Right lobe of liver (tissue), 6 donors: ENCODE results near the gene DLG2. TPM values are rescaled to one million over a fixed set of nuclear protein-coding genes. Genes with fewer than 3 reads are reported as not detected.
A peak's percentile ranks its signal among the peaks of the same experiment; 100 is the strongest.

Experiments
- ATAC-seq, 4 donors: fragments of 200-7000 bp; cut with Tn5 transposase; one replicate each; pipeline ENCODE4 v1.9.1; 2020; ENCODE audit warnings: mild to moderate bottlenecking in 4 of 4, moderate library complexity in 4 of 4
- DNase-seq, 3 donors: peaks; one replicate each; pipeline ENCODE4 v3.0.0-alpha.2; 2020
- H3K27ac ChIP-seq, 3 donors: fragments of 200-600 bp; one replicate each; pipeline ENCODE4 v1.8.0; 2022
- H3K27me3 ChIP-seq, 2 donors: fragments of 200-600 bp; one replicate each; pipeline ENCODE4 v1.8.0; 2022
- H3K36me3 ChIP-seq, 4 donors: fragments of 200-600 bp; sonication (generic) in 1 of 4; one replicate each; pipeline versions ENCODE4 v1.5.1 to v1.8.0; 2017 to 2022; ENCODE audit warnings: control low read depth in 1 of 4
- H3K4me1 ChIP-seq, 4 donors: fragments of 200-600 bp; sonication (generic) in 1 of 4; one replicate each; pipeline versions ENCODE4 v1.5.1 to v1.8.0; 2017 to 2022; ENCODE audit warnings: control low read depth in 1 of 4
- H3K4me3 ChIP-seq, 3 donors: fragments of 200-600 bp; one replicate each; pipeline ENCODE4 v1.8.0; 2022
- H3K9me3 ChIP-seq, 4 donors: fragments of 200-600 bp; sonication (generic) in 1 of 4; one replicate each; pipeline versions ENCODE4 v1.5.1 to v1.8.0; 2017 to 2022; ENCODE audit warnings: control low read depth in 1 of 4
- POLR2A ChIP-seq: fragments of 450-650 bp; IDR thresholded peaks from one replicate; pipeline ENCODE4 v1.6.1; 2017; ENCODE audit warnings: antibody characterized with exemption, mild to moderate bottlenecking
- WGBS: methylation state at CpG from one replicate; pipeline ENCODE4 v1.1.6; 2018; ENCODE audit warnings: low coverage, low lambda C conversion rate; ENCODE audit not compliant: insufficient coverage; ENCODE audit errors: missing lambda C conversion rate; 5-methylcytosine and 5-hydroxymethylcytosine counted together
- intact Hi-C, 2 donors: fragments of 100-400 bp; cut with DNase I; formaldehyde crosslinking; loops; one replicate each; pipeline versions ENCODE4 v1.11.2 to v1.14.1; 2022
- total RNA-seq, 6 experiments: library from RNA; depleted of rRNA in 2 of 6; stranded (reverse); fragments of >200 nt in 2 of 6; fragmentation: NEBNext Ultra II Directional in 3 of 6; extraction: Animal tissue kit (Norgen Biotek cat#: 25700) in 3 of 6; gene quantifications; one replicate each; pipeline versions ENCODE4 v1.1.0 to v1.2.4, GENCODE V29; 2016 to 2023
- TF ChIP-seq, protein P1 (sequence below), 4 donors: fragments of 200-600 bp in 3 of 4; fragments of 450-650 bp in 1 of 4; IDR thresholded peaks; one replicate each; pipeline versions ENCODE4 v1.5.1 to v1.8.0; 2016 to 2022; ENCODE audit warnings: antibody characterized with exemption in 4 of 4, mild to moderate bottlenecking in 2 of 4
- donor health status: DM: no; HTN: yes; CAD: no.
- donor health status: DM: no; HTN: no; CAD: no.
- donor health status: DM: no; HTN: no; CAD: no.
- donor health status: DM: no; HTN: yes; CAD: no.
- donor health status: DM: no; HTN: yes; CAD: no.

The DLG2 gene
- total RNA-seq, 6 experiments from 2014 or later, result 1.2 to 6.4 (median 2.5) TPM

DNA sequence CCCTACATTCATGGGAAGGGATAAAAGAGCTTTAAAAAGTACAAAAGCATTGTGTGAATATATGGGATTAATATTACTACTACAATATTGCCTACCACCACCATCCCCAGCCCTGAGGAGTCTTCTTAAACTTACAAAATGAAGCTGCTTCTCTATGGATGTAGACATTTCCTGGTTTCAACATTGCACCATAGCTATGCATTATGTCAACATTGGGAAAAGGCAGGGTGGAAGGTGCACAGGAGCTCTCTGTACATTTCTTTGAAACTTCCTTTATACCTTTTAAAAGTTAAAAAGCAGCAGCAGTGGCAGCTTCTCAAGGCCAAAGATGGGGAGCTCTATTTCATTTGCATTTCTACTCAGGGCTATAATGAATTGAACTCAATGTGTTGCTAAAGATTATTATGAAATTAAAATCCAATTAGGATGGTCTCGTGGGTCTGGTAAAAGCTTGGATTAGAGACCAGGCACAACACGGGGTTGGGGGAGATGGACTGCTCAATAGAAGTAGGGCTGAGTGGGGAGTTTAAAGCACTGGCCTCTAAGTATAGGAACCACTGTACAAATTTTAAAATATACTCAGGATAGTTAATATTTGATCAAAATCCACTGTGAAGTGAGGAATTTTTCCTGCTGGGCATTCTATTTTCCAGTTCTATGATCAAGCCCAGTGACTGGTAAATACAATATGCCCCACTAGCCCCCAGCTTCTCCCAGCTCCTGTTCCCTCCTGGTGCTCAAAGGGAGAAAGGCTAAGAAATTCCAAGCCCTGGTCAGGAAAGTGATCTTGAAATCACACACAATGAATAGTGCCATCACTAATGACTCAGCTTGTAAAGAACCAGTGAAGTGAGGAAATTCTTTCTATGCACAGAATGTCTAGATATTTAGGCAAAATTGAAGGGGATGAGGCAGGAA, 1978.3 kb downstream of the DLG2 start:
- Histone ChIP-seq H3K9me3 (no peaks in the 10 kb centered on the region), H3K27ac (no peak overlapping the region), H3K36me3 (no peaks in the 10 kb centered on the region), H3K4me3 (no peak overlapping the region), H3K4me1 (no peaks in the 10 kb centered on the region), H3K27me3 (no peaks in the 10 kb centered on the region)
- WGBS, result 60% methylated on average over 2 of the region's 2 CpGs
- ATAC-seq (peak in 2 of 4 donors; percentile 39 to 40), DNase-seq (no peak)
- intact Hi-C loops, result no loop called here
- TF ChIP-seq, protein P1, sequence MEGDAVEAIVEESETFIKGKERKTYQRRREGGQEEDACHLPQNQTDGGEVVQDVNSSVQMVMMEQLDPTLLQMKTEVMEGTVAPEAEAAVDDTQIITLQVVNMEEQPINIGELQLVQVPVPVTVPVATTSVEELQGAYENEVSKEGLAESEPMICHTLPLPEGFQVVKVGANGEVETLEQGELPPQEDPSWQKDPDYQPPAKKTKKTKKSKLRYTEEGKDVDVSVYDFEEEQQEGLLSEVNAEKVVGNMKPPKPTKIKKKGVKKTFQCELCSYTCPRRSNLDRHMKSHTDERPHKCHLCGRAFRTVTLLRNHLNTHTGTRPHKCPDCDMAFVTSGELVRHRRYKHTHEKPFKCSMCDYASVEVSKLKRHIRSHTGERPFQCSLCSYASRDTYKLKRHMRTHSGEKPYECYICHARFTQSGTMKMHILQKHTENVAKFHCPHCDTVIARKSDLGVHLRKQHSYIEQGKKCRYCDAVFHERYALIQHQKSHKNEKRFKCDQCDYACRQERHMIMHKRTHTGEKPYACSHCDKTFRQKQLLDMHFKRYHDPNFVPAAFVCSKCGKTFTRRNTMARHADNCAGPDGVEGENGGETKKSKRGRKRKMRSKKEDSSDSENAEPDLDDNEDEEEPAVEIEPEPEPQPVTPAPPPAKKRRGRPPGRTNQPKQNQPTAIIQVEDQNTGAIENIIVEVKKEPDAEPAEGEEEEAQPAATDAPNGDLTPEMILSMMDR (IDR thresholded peaks at IDR 0.05), result no peak
- TF ChIP-seq POLR2A, result no peak

DNA sequence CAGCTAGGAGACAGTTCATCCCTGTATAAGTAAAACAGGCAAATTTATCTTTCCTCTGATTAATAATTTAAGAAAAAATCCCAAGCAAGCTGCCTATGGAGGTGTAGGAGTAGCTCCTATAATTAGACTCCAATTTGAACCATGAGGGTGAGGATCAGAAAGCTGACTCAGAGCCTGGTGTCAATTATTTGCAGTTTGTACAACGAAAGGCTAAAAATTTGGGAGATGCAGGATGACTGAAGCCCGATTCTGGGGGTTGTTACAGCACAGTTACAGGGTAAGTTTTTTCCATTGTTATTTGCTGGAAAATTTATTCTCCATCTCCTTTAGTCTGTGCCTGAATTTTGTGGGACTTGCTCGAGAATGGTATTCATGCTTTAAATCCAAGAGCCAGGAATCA, 1981.6 kb downstream of the DLG2 start:
- TF ChIP-seq, protein P1 (IDR thresholded peaks at IDR 0.05), result no peak
- no peak for TF ChIP-seq POLR2A
- no peaks in the 10 kb centered on the region for H3K9me3 ChIP-seq
- no peaks in the 10 kb centered on the region for H3K36me3 ChIP-seq
- ATAC-seq (no peak), DNase-seq (no peak)
- no peaks in the 10 kb centered on the region for H3K27me3 ChIP-seq
- WGBS, result 79% methylated on average over 3 of the region's 3 CpGs
- intact Hi-C loops, result no loop called here
- no peak overlapping the region for H3K4me3 ChIP-seq
- H3K4me1 ChIP-seq, result no peaks in the 10 kb centered on the region
- no peak overlapping the region for H3K27ac ChIP-seq

DNA sequence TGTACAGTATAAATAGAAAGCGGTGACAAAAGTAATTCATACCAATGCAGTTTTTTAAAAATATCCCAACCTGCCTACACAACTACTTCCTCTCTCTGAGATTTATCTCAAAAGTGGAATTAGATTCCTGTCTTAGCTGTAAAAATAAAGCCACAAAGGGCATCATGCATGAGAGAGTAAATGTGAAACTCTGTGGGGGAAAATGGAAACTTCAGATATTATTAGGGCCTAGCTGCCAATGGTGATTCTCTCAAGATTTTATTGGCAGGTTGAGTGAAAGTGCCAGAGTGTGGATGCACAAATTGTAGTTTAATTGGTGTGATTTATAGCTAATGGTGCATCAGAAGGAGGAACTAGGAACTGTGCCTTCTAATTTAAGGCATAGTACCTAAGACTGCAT, 1984.0 kb downstream of the DLG2 start:
- intact Hi-C loops, result no loop called here
- WGBS, result 100% methylated on average over 1 of the region's 1 CpG
- DNase-seq, result no peak
- no peaks in the 10 kb centered on the region for H3K36me3 ChIP-seq
- H3K4me3 ChIP-seq, result no peak overlapping the region
- H3K27ac ChIP-seq, result no peak overlapping the region
- H3K4me1 ChIP-seq, result no peaks in the 10 kb centered on the region
- TF ChIP-seq, protein P1 (IDR thresholded peaks at IDR 0.05), result no peak
- no peak for TF ChIP-seq POLR2A
- ATAC-seq, result no peak
- H3K27me3 ChIP-seq, result no peaks in the 10 kb centered on the region
- H3K9me3 ChIP-seq, result no peaks in the 10 kb centered on the region

DNA sequence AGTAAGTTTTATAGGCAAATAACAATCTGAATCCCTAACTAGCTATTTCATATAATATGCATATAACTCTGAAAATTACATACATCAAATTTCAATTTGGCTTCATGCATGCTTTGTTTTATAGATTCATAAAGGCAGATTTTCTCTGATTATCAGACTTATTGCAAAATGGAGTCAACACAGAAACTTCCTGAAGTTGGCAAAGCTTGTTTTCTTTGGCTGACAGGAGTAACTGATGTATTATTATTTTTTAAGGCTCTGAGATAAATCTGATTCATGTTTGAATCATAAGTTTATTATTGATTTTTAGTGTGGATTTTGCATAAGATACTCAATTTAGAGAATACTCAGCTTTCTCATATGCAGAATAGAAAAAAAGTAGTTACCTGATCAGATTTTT, 1984.6 kb downstream of the DLG2 start:
- H3K9me3 ChIP-seq, result no peaks in the 10 kb centered on the region
- H3K27me3 ChIP-seq, result no peaks in the 10 kb centered on the region
- ATAC-seq (no peak), DNase-seq (no peak)
- no peak for TF ChIP-seq POLR2A
- TF ChIP-seq, protein P1 (IDR thresholded peaks at IDR 0.05), result no peak
- H3K4me3 ChIP-seq, result no peak overlapping the region
- intact Hi-C loops, result no loop called here
- no peaks in the 10 kb centered on the region for H3K36me3 ChIP-seq
- no peak overlapping the region for H3K27ac ChIP-seq
- H3K4me1 ChIP-seq, result no peaks in the 10 kb centered on the region
